Activated CD8-positive, alpha-beta memory T cell treated with anti-CD3 and anti-CD28 coated beads for 36 hours (primary cell): ENCODE results near the gene KHDRBS2. TPM values are rescaled to one million over a fixed set of nuclear protein-coding genes. Genes with fewer than 3 reads are reported as not detected.

Source experiments
- CTCF ChIA-PET: fragments of 350-600 bp; sonication (Branson Sonifier 250); formaldehyde crosslinking; loops from one replicate; lab custom pipeline; 2021; ENCODE audit warnings: antibody characterized with exemption; lab: Charles Lee
- POLR2A ChIA-PET: fragments of 350-600 bp; sonication (Branson Sonifier 250); formaldehyde crosslinking; loops from one replicate; lab custom pipeline; 2021; ENCODE audit warnings: antibody characterized with exemption; lab: Charles Lee
- total RNA-seq, 2 experiments: library from RNA; stranded (reverse); gene quantifications; one replicate each; pipeline ENCODE4 v1.2.3, GENCODE V29; 2021

KHDRBS2 gene
- total RNA-seq: not detected

GRCh38 chr6:62285612-62286469 is at the start of gene KHDRBS2:
Gene KHDRBS2, minus strand, starts transcription at chr6:62286225.
- ChIA-PET POLR2A (no interaction called here), CTCF (no interaction called here)

DNA sequence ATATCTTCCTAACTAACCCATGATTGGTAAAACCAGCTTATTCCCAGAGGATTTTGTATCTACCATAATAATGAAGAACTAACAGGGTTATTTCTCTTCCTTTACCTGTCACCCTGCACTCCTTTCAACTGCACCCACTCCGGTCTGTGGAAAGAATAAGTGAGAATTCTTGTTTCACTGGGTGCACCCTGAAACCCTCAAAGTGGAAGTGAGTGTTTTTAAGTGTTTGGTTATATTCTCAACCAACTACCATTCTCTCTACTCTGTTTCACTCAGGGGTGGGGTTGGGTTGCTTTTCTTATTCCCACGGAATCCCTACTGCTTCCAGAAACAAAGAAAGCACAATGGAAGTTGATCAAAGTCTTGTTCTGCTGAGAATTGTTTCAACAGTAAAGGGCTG is 42.6 kb upstream of the KHDRBS2 start:
- CTCF ChIA-PET: no interaction called here
- POLR2A ChIA-PET: no interaction called here

- ChIA-PET CTCF (no interaction called here), POLR2A (no interaction called here)
These were observed 38.8 kb upstream of the KHDRBS2 start for GRCh38 chr6:62324834-62325233.

- CTCF ChIA-PET: no interaction called here
- POLR2A ChIA-PET: no interaction called here
These were observed 37.9 kb upstream of the KHDRBS2 start for GRCh38 chr6:62323818-62324431.

DNA sequence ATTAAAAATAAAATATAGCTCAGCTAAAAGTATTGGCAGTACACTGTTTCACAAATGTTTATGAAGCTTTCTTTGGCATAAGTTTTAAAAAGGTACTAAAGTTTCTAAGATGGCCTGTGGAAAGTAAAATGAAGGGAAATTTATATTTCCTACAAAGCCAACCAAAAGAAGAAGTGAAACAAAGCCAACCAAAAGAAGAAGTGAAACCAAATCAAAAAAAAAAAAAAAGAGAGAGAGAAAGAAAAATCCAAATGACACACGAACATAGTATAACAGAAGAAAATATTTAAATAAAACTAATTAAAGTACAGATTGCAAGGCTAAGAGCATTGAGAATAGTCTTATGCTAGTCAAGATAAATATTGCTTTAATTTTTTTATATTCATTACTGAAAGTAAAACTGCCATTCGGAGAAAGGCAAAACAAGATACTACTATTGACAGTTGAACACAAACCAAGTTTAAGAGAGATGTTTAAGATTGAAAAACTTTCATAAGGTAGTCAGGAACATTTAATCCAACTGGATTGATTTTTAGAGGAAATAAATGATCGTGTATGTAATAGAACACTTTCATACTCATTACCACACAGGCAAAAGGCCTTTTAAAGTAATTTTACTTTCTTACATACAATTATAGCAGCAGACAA is 12.8 kb upstream of the KHDRBS2 start:
- CTCF ChIA-PET: interaction anchor here (0.7 kb wide), 1 partner anchor 158 kb away, joined by 3 read pairs; no protein-coding TSS in a partner anchor

DNA sequence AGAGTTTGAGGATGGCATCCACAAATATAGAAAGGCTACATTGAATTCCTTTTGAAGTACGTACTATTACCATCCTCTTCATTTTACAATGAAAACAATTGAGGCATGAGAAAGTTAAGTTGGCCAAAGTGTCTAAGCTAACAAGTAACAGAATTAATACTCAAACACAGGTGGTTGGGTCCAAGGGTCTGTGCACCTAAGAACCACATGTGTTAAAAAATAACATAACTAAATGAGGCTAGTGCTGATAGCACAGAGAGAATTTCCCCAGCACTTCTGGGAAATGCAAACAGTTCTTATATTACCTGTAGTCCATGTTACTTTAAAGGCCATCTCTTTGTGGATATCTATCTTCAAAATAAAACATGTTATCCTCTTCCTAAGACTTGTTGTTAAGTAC is 10.5 kb upstream of the KHDRBS2 start:
- CTCF ChIA-PET: no interaction called here

More for the DNA sequence above, 12.8 kb upstream of the KHDRBS2 start:
- POLR2A ChIA-PET: no interaction called here

DNA sequence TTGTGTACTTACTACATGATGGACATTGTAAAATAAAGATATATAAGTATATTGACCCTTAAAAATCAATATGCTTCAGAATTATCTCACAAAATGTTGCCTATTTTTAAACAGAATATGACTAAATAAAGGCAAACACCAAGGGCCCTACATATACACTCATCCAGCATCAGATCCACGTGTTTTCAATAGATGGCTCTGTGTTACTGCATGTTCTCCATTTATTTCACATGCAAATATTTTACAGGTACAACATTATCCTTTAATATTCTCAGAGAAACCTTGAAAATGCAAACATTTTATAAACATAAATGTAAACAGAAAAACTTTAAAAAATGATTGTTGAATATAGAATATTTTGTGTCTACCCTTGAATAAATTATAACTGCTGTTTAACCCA is 2.9 kb upstream of the KHDRBS2 start:
- CTCF ChIA-PET: no interaction called here

More for the DNA sequence above, 10.5 kb upstream of the KHDRBS2 start:
- POLR2A ChIA-PET: no interaction called here

DNA sequence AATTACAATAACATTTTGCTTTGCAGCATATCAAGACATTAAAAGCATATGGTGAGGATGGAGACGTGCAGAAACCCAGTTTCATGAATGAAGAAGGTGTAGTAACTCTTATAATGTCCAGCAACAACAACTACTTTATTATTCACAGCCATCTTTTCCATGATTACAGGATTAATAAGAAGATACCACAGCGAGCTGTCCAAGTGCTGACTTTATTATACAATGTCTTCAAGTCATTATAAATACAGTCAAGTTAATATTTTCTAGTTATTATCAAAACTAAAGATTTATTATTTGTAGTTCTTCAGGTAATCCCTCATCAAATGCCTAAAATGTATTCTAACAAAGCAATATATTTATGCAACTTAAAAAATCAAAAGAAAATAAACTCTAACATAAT is 2.5 kb upstream of the KHDRBS2 start:
- ChIA-PET POLR2A (no interaction called here), CTCF (no interaction called here)

More for the DNA sequence above, 2.9 kb upstream of the KHDRBS2 start:
- POLR2A ChIA-PET: no interaction called here

GRCh38 chr6:62286470-62286843 is 432 bp upstream of the KHDRBS2 start:
- ChIA-PET POLR2A (no interaction called here), CTCF (no interaction called here)

- ChIA-PET CTCF (no interaction called here), POLR2A (no interaction called here)
These were observed 1.3 kb downstream of the KHDRBS2 start for GRCh38 chr6:62284725-62285124.

DNA sequence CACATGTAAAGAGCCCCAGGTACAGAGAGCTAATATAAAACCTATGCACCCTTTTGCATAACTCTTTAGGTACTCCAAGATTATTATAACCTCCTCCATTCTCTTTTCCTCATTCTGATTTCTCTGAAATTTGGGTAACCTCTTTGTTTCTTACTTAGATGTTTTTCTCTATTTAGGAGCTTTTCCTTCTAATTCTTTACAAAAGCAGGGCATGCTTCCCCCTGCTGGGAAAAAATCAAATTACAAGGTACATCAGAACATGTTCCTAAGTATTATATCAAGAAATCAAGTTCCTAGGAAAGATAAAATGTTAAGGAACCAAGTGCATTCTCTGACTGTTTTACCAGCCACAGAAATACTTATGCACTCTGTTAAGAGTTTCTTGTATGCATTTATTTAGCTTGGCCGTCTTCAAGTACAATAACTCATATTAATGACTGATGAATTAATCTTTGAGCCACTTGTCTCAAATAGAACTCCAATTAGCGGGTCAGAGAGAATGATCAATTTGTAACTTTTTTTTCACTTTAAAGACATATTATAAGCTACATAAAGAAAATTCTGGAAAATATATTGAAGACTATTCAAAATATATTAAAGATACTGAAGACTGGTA is 2.1 kb downstream of the KHDRBS2 start:
- ChIA-PET CTCF (no interaction called here), POLR2A (no interaction called here)

- CTCF ChIA-PET: no interaction called here
- POLR2A ChIA-PET: no interaction called here
These were observed 2.7 kb downstream of the KHDRBS2 start for GRCh38 chr6:62283365-62283764.

- ChIA-PET CTCF (no interaction called here), POLR2A (no interaction called here)
These were observed 5.9 kb downstream of the KHDRBS2 start for GRCh38 chr6:62280099-62280498.

DNA sequence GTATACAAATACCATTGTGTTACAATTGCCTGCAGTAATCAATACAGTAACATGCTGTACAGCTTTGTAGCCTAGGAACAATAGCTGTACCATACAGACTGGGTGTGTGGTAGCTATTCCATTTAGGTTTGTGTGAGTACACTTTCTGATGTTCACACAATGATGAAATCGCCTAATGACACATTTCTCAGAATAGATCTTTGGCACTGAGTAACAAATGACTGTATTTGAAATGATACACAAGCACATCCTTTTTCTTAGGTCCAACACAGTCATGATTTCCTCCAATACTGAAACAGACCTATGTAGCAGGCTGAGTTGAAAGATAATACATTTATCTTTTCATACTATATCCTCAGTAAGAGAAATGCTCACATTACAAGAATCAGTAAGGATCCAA is 13.9 kb downstream of the KHDRBS2 start:
- ChIA-PET CTCF (no interaction called here), POLR2A (no interaction called here)

DNA sequence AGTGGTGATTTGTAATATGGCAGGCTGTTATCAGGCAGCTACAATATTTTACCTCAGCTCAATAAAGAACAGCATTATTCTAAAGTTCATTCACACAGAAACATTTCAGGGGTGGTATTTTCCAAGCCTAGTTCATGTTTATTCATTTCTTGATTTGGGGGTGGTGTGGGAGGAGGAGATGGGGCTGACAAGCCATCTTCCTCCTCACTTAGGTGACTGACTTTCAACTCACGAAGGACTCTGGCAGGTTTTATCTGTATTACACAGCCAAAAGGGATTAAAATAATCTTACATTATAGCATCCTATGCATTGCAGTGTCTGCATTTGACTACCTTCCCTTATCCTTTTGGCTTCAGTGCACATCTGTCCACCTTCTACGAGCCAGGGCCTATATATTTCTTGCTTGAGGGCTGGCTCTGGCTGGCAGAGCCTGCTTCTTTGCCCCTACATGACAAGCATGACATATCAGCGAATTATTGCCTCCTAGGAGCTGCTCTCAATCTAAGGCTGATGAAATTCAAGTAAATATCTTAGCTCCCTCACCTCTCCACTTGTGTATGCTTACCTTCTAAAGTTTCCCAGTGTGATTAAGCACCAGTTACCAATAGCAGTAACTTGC is 20.0 kb downstream of the KHDRBS2 start:
- ChIA-PET CTCF (no interaction called here), POLR2A (no interaction called here)

GRCh38 chr6:62262283-62262682 is 23.7 kb downstream of the KHDRBS2 start:
- CTCF ChIA-PET: no interaction called here
- POLR2A ChIA-PET: no interaction called here

GRCh38 chr6:62246087-62246486 is 39.9 kb downstream of the KHDRBS2 start:
- ChIA-PET POLR2A (no interaction called here), CTCF (no interaction called here)

- POLR2A ChIA-PET: no interaction called here
- CTCF ChIA-PET: no interaction called here
These were observed 49.2 kb downstream of the KHDRBS2 start for GRCh38 chr6:62236784-62237183.

DNA sequence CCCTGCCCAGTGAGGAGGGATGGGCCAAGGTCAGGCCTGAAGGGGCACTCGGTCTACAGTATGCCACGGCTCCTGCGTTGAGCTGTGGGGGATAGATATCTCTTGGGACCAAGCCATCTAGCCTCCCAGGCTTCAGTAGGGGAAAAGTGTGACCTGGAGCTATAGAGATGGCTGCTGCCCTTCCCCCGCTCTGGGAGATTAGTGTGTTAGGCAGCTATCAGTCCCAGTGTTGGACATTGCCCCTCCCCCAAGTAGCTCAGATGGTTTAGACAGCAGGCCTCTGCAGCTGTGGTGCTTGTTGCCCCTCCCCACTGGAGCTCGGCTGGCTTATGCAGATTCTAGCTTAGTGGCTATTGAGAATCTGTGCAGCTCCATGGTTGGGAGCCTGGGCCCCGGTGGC is 56.8 kb downstream of the KHDRBS2 start:
- CTCF ChIA-PET: no interaction called here

GRCh38 chr6:62217866-62218265 is 68.2 kb downstream of the KHDRBS2 start:
- CTCF ChIA-PET: no interaction called here
- POLR2A ChIA-PET: no interaction called here

More for the DNA sequence above, 56.8 kb downstream of the KHDRBS2 start:
- POLR2A ChIA-PET: no interaction called here
